K562 (cell line): ENCODE results near the gene TMEM143. TPM values are rescaled to one million over a fixed set of nuclear protein-coding genes. Genes with fewer than 3 reads are reported as not detected.

Experiments
- ARID1B ChIP-seq: fragments of 450-650 bp; IDR thresholded peaks from 2 replicates; pipeline ENCODE4 v1.6.1; 2016; ENCODE audit warnings: antibody characterized with exemption, mild to moderate bottlenecking, inconsistent platforms
- ERF ChIP-seq: fragments of 450-650 bp; formaldehyde crosslinking; IDR thresholded peaks from 2 replicates; pipeline ENCODE4 v1.4.0; 2020; ENCODE audit warnings: mild to moderate bottlenecking, mixed read lengths
- HMG20A ChIP-seq: fragments of 450-650 bp; formaldehyde crosslinking; conservative IDR thresholded peaks from 2 replicates; pipeline ENCODE4 v1.4.0; 2020; ENCODE audit warnings: mild to moderate bottlenecking, mixed read lengths
- MBD2 ChIP-seq: sonication (generic); IDR thresholded peaks from 2 replicates; pipeline ENCODE4 v1.6.1; 2016; ENCODE audit warnings: low read depth, borderline replicate concordance
- MCM5 ChIP-seq: fragments of 450-650 bp; IDR thresholded peaks from 2 replicates; pipeline ENCODE4 v1.6.1; 2016; ENCODE audit warnings: low read depth
- MXI1 ChIP-seq: IDR thresholded peaks from 2 replicates; pipeline ENCODE4 v1.6.1; 2011; ENCODE audit warnings: low read depth, mild to moderate bottlenecking, improper control_type of control experiment, low read length
- MYBL2 ChIP-seq, 2 experiments: fragments of 450-650 bp in 1 of 2; sonication (generic) in 1 of 2; formaldehyde crosslinking in 1 of 2; IDR thresholded peaks; 2 replicates each; pipeline versions ENCODE4 v1.6.1 to v1.8.1; 2017 to 2022; ENCODE audit warnings: borderline replicate concordance in 1 of 2, inconsistent platforms in 1 of 2, low read depth in 1 of 2, mild to moderate bottlenecking in 1 of 2, missing genetic modification reagents in 1 of 2, moderate library complexity in 1 of 2
- NCOA2 ChIP-seq, 2 experiments: fragments of 450-650 bp; IDR thresholded peaks; 2 replicates each; pipeline ENCODE4 v1.6.1; 2018; ENCODE audit warnings: mild to moderate bottlenecking in 2 of 2, moderate library complexity in 1 of 2; ENCODE audit not compliant: partially characterized antibody in 2 of 2
- POLR2H ChIP-seq: IDR thresholded peaks from 2 replicates; pipeline ENCODE4 v1.6.1; 2016; ENCODE audit warnings: missing genetic modification characterization, low read depth, mild to moderate bottlenecking, control low read depth, missing compliant biosample characterization, moderate library complexity
- POU5F1 ChIP-seq: fragments of 150-350 bp; IDR thresholded peaks from 2 replicates; pipeline ENCODE4 v1.6.1; 2014; ENCODE audit warnings: borderline replicate concordance, low read length, low read depth, mild to moderate bottlenecking; ENCODE audit not compliant: partially characterized antibody
- PRPF4 ChIP-seq: fragments of 200-400 bp; formaldehyde crosslinking; IDR thresholded peaks from one replicate; pipeline ENCODE4 v1.6.1; 2017; ENCODE audit warnings: low read length, low read depth, mild to moderate bottlenecking; ENCODE audit not compliant: insufficient read depth, poor library complexity, severe bottlenecking
- RBM22 ChIP-seq: fragments of 200-400 bp; formaldehyde crosslinking; IDR thresholded peaks from 2 replicates; pipeline ENCODE4 v1.6.1; 2018; ENCODE audit warnings: low read length, low read depth; ENCODE audit not compliant: poor library complexity, severe bottlenecking
- RFX7 ChIP-seq: fragments of 250-450 bp; sonication (Bioruptor Pico); IDR thresholded peaks from 2 replicates; pipeline ENCODE4 v1.5.1; 2021; ENCODE audit warnings: mild to moderate bottlenecking
- ZBTB1 ChIP-seq: sonication (generic); formaldehyde crosslinking; IDR thresholded peaks from 2 replicates; pipeline ENCODE4 v1.8.1; 2023; ENCODE audit warnings: missing genetic modification reagents, low read depth, mild to moderate bottlenecking, borderline replicate concordance
- ZBTB26 ChIP-seq: fragments of 450-650 bp; formaldehyde crosslinking; IDR thresholded peaks from 2 replicates; pipeline ENCODE4 v1.4.0; 2022; ENCODE audit warnings: missing genetic modification characterization
- ZFP91 ChIP-seq: sonication (generic); formaldehyde crosslinking; IDR thresholded peaks from 2 replicates; pipeline ENCODE4 v1.8.0; 2022; ENCODE audit warnings: mild to moderate bottlenecking, missing genetic modification reagents
- ZNF3 ChIP-seq: fragments of 250-450 bp; sonication (Bioruptor Pico); IDR thresholded peaks from 2 replicates; pipeline ENCODE4 v1.5.0; 2021; ENCODE audit warnings: mild to moderate bottlenecking, moderate library complexity
- ZNF644 ChIP-seq: fragments of 200-800 bp; sonication (Bioruptor generic); IDR thresholded peaks from 2 replicates; pipeline ENCODE4 v1.6.1; 2016; ENCODE audit warnings: low read depth, missing genetic modification characterization, missing compliant biosample characterization
- polyA plus RNA-seq, 8 experiments: library from polyadenylated mRNA; depleted of rRNA in 4 of 8; stranded (reverse) in 5 of 8; unstranded in 3 of 8; fragments of >200 nt; fragmentation: Nextera tagmentation in 2 of 8; fragmentation: Illumina TruSeq in 1 of 8; extraction: Ambion mirVana in 2 of 8; extraction: Trizol in 1 of 8; gene quantifications; 2 replicates each; pipeline versions ENCODE4 v1.2.1 to v1.2.3, GENCODE V29; 2011 to 2014; ENCODE audit warnings: inconsistent platforms in 1 of 8, missing spikeins in 1 of 8
- total RNA-seq, 7 experiments: library from RNA; depleted of rRNA in 6 of 7; stranded (reverse); fragments of >200 nt in 6 of 7; fragmentation: Illumina TruSeq in 2 of 7; extraction: Trizol in 2 of 7; gene quantifications; 2 replicates each; pipeline versions ENCODE4 v1.2.1 to v1.2.3, GENCODE V29; 2011 to 2021; ENCODE audit warnings: low replicate concordance in 1 of 7
- TF ChIP-seq, protein P1 (sequence below): fragments of 200-400 bp; formaldehyde crosslinking; IDR thresholded peaks from 2 replicates; pipeline ENCODE4 v1.6.1; 2017; ENCODE audit warnings: mild to moderate bottlenecking, low read depth, low read length, moderate library complexity
- TF ChIP-seq, protein P2 (sequence below): fragments of 450-650 bp; IDR thresholded peaks from one replicate; pipeline ENCODE4 v1.6.1; 2018; ENCODE audit warnings: mild to moderate bottlenecking, moderate library complexity; ENCODE audit not compliant: partially characterized antibody

The TMEM143 gene
- total and polyA plus RNA-seq, 9 of the 15 experiments (the other 6 are each of a cell fraction or from before 2014, with no cell fraction given): 0.66 to 8.8 (median 4.3) TPM

DNA sequence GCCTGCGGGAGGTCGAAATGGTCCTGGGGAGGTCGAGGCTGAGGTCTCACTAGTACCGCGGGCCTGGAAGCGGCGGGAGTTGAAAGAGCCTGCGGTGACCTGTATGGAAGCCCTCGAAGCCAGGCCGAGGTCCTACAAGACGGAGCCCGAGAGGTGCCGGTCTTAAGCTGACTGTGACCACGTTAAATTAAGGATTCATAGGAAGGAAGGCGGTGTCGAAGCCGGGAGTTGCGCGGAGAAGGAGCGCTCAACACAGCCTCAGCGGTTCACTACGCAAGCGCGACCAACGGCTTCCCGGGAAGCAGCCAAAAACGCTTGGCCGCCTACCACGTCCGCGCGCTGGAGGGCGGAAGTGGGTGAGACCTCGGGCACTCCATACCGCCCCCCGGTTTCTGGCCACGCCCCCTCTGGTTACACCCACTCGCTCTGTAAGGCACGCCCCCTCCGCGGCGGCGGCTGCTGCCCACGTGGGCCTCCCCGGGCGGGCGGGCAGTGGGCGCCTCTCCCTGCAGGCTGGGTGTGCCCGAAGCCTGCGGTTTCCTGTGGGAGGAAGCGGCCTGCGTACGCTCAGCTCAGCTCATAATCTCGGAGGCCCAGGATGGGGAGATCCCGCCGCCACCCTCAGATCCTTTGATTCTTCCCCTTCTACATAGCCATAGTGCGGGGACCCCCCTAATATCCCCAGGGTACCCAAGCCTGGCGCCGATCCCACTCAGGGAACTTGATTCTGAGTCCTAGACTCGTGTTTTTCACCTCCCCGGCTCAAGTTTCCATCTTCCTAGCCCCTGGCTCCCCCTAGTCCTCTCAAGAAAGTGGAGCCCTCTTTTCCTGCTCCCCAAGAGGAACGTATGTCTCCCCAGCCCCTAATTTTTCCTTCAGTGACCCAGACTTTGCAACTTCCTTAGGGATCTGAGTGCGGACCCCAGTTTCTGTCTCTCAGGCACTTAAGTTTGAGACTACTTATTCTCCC, 41.8 kb downstream of the TMEM143 start (continued):
- 0 out of 2 replicates have a peak, but pooled peaks have one; percentile 45 for TF ChIP-seq ZNF644 (tag)
- TF ChIP-seq, protein P1, sequence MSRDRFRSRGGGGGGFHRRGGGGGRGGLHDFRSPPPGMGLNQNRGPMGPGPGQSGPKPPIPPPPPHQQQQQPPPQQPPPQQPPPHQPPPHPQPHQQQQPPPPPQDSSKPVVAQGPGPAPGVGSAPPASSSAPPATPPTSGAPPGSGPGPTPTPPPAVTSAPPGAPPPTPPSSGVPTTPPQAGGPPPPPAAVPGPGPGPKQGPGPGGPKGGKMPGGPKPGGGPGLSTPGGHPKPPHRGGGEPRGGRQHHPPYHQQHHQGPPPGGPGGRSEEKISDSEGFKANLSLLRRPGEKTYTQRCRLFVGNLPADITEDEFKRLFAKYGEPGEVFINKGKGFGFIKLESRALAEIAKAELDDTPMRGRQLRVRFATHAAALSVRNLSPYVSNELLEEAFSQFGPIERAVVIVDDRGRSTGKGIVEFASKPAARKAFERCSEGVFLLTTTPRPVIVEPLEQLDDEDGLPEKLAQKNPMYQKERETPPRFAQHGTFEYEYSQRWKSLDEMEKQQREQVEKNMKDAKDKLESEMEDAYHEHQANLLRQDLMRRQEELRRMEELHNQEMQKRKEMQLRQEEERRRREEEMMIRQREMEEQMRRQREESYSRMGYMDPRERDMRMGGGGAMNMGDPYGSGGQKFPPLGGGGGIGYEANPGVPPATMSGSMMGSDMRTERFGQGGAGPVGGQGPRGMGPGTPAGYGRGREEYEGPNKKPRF: no peak
- no peak for TF ChIP-seq PRPF4
- no peak for TF ChIP-seq HMG20A (CRISPR knock-in tag)
- TF ChIP-seq ZBTB26 (CRISPR knock-in tag): no peak
- peak; percentile 75 for TF ChIP-seq MBD2
- TF ChIP-seq ZNF3 (CRISPR knock-in tag): no peak
- no peak for TF ChIP-seq NCOA2 (IDR thresholded peaks at IDR 0.05; ENCODE audit: partially characterized antibody in 2 of 2)
- TF ChIP-seq RFX7 (CRISPR knock-in tag): no peak
- TF ChIP-seq POLR2H (tag): peak; percentile 94
- TF ChIP-seq ARID1B: peak; percentile 87
- peak; percentile 88 for TF ChIP-seq ERF (CRISPR knock-in tag)
- peak; percentile 23; the same call in 1 of the 2 replicates for TF ChIP-seq ZBTB1
- no peak for TF ChIP-seq MCM5
- TF ChIP-seq POU5F1: no peak
- TF ChIP-seq RBM22: no peak
- TF ChIP-seq MXI1: peak; percentile 93
- no peak for TF ChIP-seq ZFP91
- TF ChIP-seq, protein P2, sequence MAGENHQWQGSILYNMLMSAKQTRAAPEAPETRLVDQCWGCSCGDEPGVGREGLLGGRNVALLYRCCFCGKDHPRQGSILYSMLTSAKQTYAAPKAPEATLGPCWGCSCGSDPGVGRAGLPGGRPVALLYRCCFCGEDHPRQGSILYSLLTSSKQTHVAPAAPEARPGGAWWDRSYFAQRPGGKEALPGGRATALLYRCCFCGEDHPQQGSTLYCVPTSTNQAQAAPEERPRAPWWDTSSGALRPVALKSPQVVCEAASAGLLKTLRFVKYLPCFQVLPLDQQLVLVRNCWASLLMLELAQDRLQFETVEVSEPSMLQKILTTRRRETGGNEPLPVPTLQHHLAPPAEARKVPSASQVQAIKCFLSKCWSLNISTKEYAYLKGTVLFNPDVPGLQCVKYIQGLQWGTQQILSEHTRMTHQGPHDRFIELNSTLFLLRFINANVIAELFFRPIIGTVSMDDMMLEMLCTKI: no peak
- no peak; the same call in 1 of the 2 replicates for TF ChIP-seq MYBL2 (IDR thresholded peaks at IDR 0.05; ENCODE audit: low read depth)
- TF ChIP-seq MYBL2 (CRISPR knock-in tag; IDR thresholded peaks at IDR 0.05; ENCODE audit: borderline replicate concordance): no peak
